Stimulated activated memory B cell treated with anti-CD40 and anti-IgM and Interleukin-4, amounts not matched to agents 10 μg/mL and 1 μg/mL and 100 μg/mL, for 72 hours (primary cell): ENCODE data around the gene PTER.

ENCODE experiments used
- ATAC-seq: fragments of 150-1000 bp; cut with Tn5 transposase; 2 replicates; pipeline ENCODE4 v1.10.0; 2021
- H3K27ac Mint-ChIP-seq: one replicate; pipeline ENCODE4 v1.8.0; 2022; ENCODE audit warnings: mild to moderate bottlenecking, mixed read lengths
- H3K27me3 Mint-ChIP-seq: one replicate; pipeline ENCODE4 v1.8.0; 2022; ENCODE audit warnings: mixed read lengths
- H3K36me3 Mint-ChIP-seq: one replicate; pipeline ENCODE4 v1.8.0; 2022; ENCODE audit warnings: mixed read lengths
- H3K4me1 Mint-ChIP-seq: one replicate; pipeline ENCODE4 v1.8.0; 2022; ENCODE audit warnings: mixed read lengths
- H3K4me3 Mint-ChIP-seq: one replicate; pipeline ENCODE4 v1.8.0; 2022; ENCODE audit warnings: mild to moderate bottlenecking, moderate library complexity, mixed read lengths
- H3K9me3 Mint-ChIP-seq: one replicate; pipeline ENCODE4 v1.8.0; 2022; ENCODE audit warnings: mixed read lengths

PTER gene

GRCh38 chr10:16497911-16498310 is 61.1 kb downstream of the PTER start:
- no peaks in the 10 kb centered on the region for H3K9me3 Mint-ChIP-seq
- no peaks in the 10 kb centered on the region for H3K4me1 Mint-ChIP-seq
- H3K36me3 Mint-ChIP-seq, result peaks cover 50% of the 10 kb centered on the region
- no peak for ATAC-seq
- no peaks in the 10 kb centered on the region for H3K27me3 Mint-ChIP-seq
- H3K4me3 Mint-ChIP-seq, result no peak overlapping the region
- no peak overlapping the region for H3K27ac Mint-ChIP-seq

- ATAC-seq, result no peak
- Mint-ChIP-seq H3K4me1 (no peaks in the 10 kb centered on the region), H3K27me3 (no peaks in the 10 kb centered on the region), H3K4me3 (no peak overlapping the region), H3K36me3 (peaks cover 28% of the 10 kb centered on the region), H3K27ac (no peak overlapping the region), H3K9me3 (no peaks in the 10 kb centered on the region)
These were observed 68.4 kb downstream of the PTER start for GRCh38 chr10:16505161-16505560.

GRCh38 chr10:16509996-16510395 is 73.2 kb downstream of the PTER start:
- no peaks in the 10 kb centered on the region for H3K9me3 Mint-ChIP-seq
- no peak overlapping the region for H3K4me3 Mint-ChIP-seq
- no peaks in the 10 kb centered on the region for H3K27me3 Mint-ChIP-seq
- no peaks in the 10 kb centered on the region for H3K4me1 Mint-ChIP-seq
- no peak overlapping the region for H3K27ac Mint-ChIP-seq
- ATAC-seq, result no peak
- H3K36me3 Mint-ChIP-seq, result peaks cover 30% of the 10 kb centered on the region

GRCh38 chr10:16510843-16511242 is 74.0 kb downstream of the PTER start:
- H3K9me3 Mint-ChIP-seq, result no peaks in the 10 kb centered on the region
- peaks cover 30% of the 10 kb centered on the region for H3K36me3 Mint-ChIP-seq
- no peak for ATAC-seq
- no peaks in the 10 kb centered on the region for H3K27me3 Mint-ChIP-seq
- no peak overlapping the region for H3K27ac Mint-ChIP-seq
- H3K4me3 Mint-ChIP-seq, result no peak overlapping the region
- no peaks in the 10 kb centered on the region for H3K4me1 Mint-ChIP-seq

GRCh38 chr10:16518822-16519221 is 82.0 kb downstream of the PTER start:
- Mint-ChIP-seq H3K4me1 (peaks cover 21% of the 10 kb centered on the region), H3K27ac (no peak overlapping the region), H3K36me3 (peaks cover 7% of the 10 kb centered on the region), H3K4me3 (peak overlapping the region; percentile 74), H3K27me3 (peaks cover 46% of the 10 kb centered on the region), H3K9me3 (no peaks in the 10 kb centered on the region)
- ATAC-seq, result no peak

DNA sequence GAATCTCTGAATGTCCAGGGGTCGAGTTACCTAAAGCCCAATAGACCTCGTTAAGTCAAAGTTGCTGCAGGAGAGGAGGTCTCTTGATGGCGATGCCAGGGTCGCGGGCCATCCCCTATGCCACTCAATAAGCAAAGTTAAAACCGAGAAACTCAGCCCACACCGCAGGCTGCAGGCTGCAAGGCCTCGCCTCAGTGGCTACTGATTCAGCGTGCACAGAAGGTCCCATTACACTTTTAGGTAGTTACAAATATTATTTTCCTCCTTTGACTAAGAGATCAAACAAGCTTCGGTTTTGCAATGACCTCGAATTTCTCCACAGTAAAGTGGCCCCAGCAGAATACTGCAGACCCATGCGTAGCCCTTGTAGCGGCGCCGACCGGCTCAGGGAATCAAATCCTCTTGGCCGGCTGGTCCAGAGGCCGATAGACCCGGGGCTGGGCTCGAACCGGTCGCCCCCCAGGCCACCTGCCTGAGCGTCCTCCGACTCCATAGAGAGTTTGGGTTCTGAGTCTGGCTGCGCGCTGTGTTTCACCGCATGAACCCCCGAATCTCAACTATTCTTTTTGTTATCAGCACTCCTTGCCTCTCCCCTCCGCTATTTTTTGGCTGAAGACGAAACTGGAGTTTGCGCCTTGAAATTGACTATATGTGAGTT is 82.6 kb downstream of the PTER start:
- no peaks in the 10 kb centered on the region for H3K9me3 Mint-ChIP-seq
- ATAC-seq, result peak; percentile 58
- no peak overlapping the region for H3K27ac Mint-ChIP-seq
- H3K27me3 Mint-ChIP-seq, result peaks cover 50% of the 10 kb centered on the region
- peak overlapping the region; percentile 74 for H3K4me3 Mint-ChIP-seq
- peaks cover 21% of the 10 kb centered on the region for H3K4me1 Mint-ChIP-seq
- H3K36me3 Mint-ChIP-seq, result peaks cover 5% of the 10 kb centered on the region

GRCh38 chr10:16519908-16520861 is 83.4 kb downstream of the PTER start:
- no peaks in the 10 kb centered on the region for H3K36me3 Mint-ChIP-seq
- H3K4me3 Mint-ChIP-seq, result peak overlapping the region; percentile 75
- H3K27ac Mint-ChIP-seq, result no peak overlapping the region
- peaks cover 57% of the 10 kb centered on the region for H3K27me3 Mint-ChIP-seq
- H3K9me3 Mint-ChIP-seq, result no peaks in the 10 kb centered on the region
- H3K4me1 Mint-ChIP-seq, result peaks cover 21% of the 10 kb centered on the region
- ATAC-seq, result peak; percentile 46

DNA sequence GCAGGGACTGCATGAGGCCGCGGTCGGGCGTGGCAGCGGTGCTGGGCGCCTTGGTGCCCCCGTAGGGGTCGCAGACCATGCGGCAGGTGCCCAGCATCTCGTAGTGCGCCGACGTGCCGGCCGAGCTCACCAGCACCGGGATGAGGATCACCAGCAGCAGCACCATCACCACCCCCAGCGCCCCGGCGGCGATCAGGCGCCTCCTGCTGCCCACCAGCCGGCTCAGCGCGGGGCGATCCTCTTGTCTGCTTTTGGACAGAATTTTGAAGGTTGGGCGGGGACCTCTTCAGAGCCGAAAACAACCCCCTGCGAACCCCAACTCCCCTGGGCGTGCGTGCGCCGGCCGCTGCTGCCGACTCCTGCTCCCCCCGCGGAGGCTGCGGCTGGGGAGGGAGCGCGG is 84.1 kb downstream of the PTER start:
- H3K4me1 Mint-ChIP-seq, result peaks cover 21% of the 10 kb centered on the region
- no peaks in the 10 kb centered on the region for H3K36me3 Mint-ChIP-seq
- H3K9me3 Mint-ChIP-seq, result no peaks in the 10 kb centered on the region
- H3K27me3 Mint-ChIP-seq, result peaks cover 57% of the 10 kb centered on the region
- H3K4me3 Mint-ChIP-seq, result peak overlapping the region; percentile 56
- ATAC-seq, result peak; percentile 29
- H3K27ac Mint-ChIP-seq, result peak overlapping the region; percentile 45

GRCh38 chr10:16521311-16522016 is 84.7 kb downstream of the PTER start, which contains the start of gene C1QL3:
Gene C1QL3, minus strand, starts transcription at chr10:16521879. Its CDS starts 814 bp downstream, at chr10:16521065.
- Mint-ChIP-seq H3K4me1 (peaks cover 21% of the 10 kb centered on the region), H3K36me3 (no peaks in the 10 kb centered on the region), H3K27ac (peak within 1 kb of the TSS; percentile 45), H3K9me3 (no peaks in the 10 kb centered on the region), H3K4me3 (peak within 1 kb of the TSS; percentile 83), H3K27me3 (peaks cover 57% of the 10 kb centered on the region)
- ATAC-seq, result peak; percentile 65

DNA sequence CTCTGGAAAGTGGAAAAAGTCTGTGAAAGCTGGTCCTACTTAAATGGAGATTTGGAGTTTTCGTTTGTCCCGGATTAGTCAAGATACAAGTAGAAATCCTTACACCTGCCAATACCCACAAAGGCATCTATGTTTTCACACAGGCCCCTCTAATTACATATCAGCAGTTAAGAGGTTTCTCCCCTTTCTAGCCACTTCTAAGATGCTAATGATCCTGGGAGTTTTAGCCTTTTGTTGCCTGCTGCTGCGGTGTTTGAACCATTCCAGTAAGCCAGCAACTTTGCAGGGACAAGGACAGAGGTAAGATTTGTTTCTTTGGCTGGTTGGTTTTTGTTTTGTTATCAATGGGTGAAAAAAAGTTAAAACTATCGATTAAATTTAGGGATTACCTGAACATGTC is 90.6 kb downstream of the PTER start:
- Mint-ChIP-seq H3K4me1 (no peaks in the 10 kb centered on the region), H3K27ac (no peak overlapping the region), H3K9me3 (no peaks in the 10 kb centered on the region), H3K36me3 (no peaks in the 10 kb centered on the region), H3K4me3 (no peak overlapping the region), H3K27me3 (peaks cover 37% of the 10 kb centered on the region)
- ATAC-seq, result no peak

DNA sequence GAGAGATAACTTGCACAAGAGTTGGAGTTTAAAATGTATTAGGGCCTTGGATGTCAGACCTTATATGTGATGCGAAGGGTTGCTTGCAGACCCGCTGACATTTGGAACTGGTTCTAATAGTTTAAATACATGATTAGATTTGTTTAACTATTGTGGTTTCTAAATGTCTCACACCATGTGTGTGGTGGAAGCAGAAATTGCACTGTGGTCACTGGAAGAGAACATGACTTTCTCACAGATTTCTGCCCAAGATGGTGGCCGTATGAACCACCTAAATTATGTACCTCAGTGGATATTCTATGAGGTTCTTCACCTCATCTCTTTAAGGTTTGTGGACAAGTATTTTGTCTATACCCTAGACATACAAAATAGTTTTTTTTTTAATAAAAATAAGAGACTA is 93.0 kb downstream of the PTER start:
- H3K27ac Mint-ChIP-seq, result no peak overlapping the region
- H3K36me3 Mint-ChIP-seq, result no peaks in the 10 kb centered on the region
- H3K27me3 Mint-ChIP-seq, result peaks cover 14% of the 10 kb centered on the region
- no peak overlapping the region for H3K4me3 Mint-ChIP-seq
- H3K4me1 Mint-ChIP-seq, result no peaks in the 10 kb centered on the region
- H3K9me3 Mint-ChIP-seq, result no peaks in the 10 kb centered on the region
- no peak for ATAC-seq

- Mint-ChIP-seq H3K9me3 (no peaks in the 10 kb centered on the region), H3K27ac (no peak overlapping the region), H3K4me1 (no peaks in the 10 kb centered on the region), H3K4me3 (no peak overlapping the region), H3K27me3 (peaks cover 7% of the 10 kb centered on the region), H3K36me3 (no peaks in the 10 kb centered on the region)
- no peak for ATAC-seq
These were observed 99.3 kb downstream of the PTER start for GRCh38 chr10:16536155-16536554.

DNA sequence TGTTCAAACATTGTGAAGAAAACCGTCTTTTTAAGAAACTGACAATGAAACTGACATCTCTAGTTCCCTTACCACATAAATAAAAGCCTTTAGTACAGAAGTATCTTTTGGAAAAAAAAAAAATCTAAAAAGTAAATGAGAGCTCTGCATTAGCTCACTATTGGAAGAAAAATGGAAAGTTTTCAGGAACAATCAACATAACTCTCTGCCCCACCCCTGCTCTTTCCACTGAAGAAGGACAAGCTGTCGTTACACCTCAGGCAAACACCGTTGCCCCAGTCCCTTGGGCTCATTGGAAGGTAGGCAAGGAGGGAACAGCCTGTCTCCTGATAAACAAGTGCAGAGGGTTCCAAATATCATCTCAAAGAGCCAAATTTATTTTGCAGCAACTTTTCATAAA is 107.3 kb downstream of the PTER start:
- Mint-ChIP-seq H3K27me3 (peaks cover 20% of the 10 kb centered on the region), H3K9me3 (no peaks in the 10 kb centered on the region), H3K4me1 (no peaks in the 10 kb centered on the region), H3K27ac (no peak overlapping the region), H3K36me3 (no peaks in the 10 kb centered on the region), H3K4me3 (no peak overlapping the region)
- no peak for ATAC-seq

DNA sequence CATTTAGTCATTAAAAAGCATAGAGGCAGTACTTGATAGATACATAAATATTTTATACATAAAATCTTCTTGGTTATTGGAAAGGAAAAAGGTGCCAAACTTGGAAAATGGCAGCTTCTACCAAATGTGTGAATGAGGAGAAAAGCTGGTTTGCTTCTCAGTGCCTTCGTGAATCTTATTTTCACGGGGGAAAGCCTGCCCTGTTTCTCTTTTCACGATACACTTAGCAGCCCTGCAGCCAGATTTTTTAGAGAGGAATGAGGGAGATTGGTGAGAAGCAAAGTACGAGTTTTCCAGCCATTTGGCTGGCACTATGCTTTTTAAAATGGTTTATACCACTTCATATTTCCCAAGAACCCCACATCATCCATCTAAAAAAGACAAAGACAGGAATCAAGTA is 107.8 kb downstream of the PTER start:
- no peak for ATAC-seq
- no peak overlapping the region for H3K27ac Mint-ChIP-seq
- peaks cover 20% of the 10 kb centered on the region for H3K27me3 Mint-ChIP-seq
- no peaks in the 10 kb centered on the region for H3K9me3 Mint-ChIP-seq
- no peak overlapping the region for H3K4me3 Mint-ChIP-seq
- no peaks in the 10 kb centered on the region for H3K36me3 Mint-ChIP-seq
- H3K4me1 Mint-ChIP-seq, result no peaks in the 10 kb centered on the region

- ATAC-seq, result no peak
- peaks cover 18% of the 10 kb centered on the region for H3K27me3 Mint-ChIP-seq
- no peak overlapping the region for H3K4me3 Mint-ChIP-seq
- H3K9me3 Mint-ChIP-seq, result no peaks in the 10 kb centered on the region
- no peak overlapping the region for H3K27ac Mint-ChIP-seq
- H3K36me3 Mint-ChIP-seq, result no peaks in the 10 kb centered on the region
- no peaks in the 10 kb centered on the region for H3K4me1 Mint-ChIP-seq
These were observed 108.4 kb downstream of the PTER start for GRCh38 chr10:16545116-16545736.
